Measurements from ENCODE around the gene CCL20.
"Not testable (repeated sequence)": the region's sequence is repeated elsewhere in the genome, so short reads cannot be mapped to it uniquely, and the experiment has no call there.

Gene CCL20

DNA sequence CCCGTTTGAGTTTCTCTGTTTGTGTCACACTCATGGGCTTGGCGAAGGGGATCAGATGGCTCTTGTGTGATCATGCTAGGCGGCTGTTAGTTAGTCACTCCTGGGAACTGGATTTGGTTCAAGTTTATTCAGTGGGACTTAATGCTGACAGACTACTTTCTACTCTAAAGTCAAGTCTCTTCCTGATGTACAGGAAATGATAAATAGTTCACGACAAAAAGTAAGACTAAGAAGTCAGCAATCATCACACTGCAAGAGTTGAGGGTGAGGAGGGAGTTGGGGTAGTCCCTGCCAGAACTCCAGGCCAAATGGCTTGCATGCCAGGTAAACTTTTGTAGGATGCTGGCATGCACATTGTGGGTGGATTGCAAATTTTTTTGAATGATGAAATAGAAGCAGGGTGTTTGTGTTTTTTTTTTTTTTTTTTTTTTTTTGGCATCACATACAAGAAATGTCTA, 25.1 kb upstream of the CCL20 start:
- Mint-ChIP-seq H3K36me3 (ENCODE audit: low read depth) (no peaks in the 10 kb centered on the region), H3K4me1 (ENCODE audit: low read depth) (peaks cover 6% of the 10 kb centered on the region), H3K4me3 (no peak overlapping the region), H3K27me3 (peaks cover 20% of the 10 kb centered on the region), H3K27ac (no peak overlapping the region), H3K9me3 (no peaks in the 10 kb centered on the region)
- DNase-seq: no peak

DNA sequence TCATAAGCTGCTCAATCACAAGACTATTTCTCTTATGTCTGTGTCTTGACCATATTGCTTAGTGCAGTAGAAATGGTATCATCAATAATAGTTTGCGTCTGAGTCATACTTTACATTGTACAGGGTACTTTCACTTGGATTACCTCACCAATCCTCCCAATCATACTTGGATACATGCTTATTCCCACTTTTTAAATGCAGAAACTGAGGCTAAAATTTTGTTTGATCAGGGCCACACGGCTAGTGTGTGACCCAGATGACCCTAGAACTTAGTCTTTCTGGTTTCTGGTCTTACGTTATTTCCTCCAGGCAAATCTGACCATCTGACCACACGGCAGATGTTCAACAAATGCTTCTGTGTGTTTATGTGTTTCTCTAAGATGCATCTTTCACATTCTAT, 23.8 kb upstream of the CCL20 start:
- no peak for DNase-seq
- H3K27me3 Mint-ChIP-seq: peaks cover 16% of the 10 kb centered on the region
- H3K27ac Mint-ChIP-seq: no peak overlapping the region
- H3K36me3 Mint-ChIP-seq (ENCODE audit: low read depth): no peaks in the 10 kb centered on the region
- no peaks in the 10 kb centered on the region for H3K4me1 Mint-ChIP-seq (ENCODE audit: low read depth)
- no peak overlapping the region for H3K4me3 Mint-ChIP-seq
- no peaks in the 10 kb centered on the region for H3K9me3 Mint-ChIP-seq

DNA sequence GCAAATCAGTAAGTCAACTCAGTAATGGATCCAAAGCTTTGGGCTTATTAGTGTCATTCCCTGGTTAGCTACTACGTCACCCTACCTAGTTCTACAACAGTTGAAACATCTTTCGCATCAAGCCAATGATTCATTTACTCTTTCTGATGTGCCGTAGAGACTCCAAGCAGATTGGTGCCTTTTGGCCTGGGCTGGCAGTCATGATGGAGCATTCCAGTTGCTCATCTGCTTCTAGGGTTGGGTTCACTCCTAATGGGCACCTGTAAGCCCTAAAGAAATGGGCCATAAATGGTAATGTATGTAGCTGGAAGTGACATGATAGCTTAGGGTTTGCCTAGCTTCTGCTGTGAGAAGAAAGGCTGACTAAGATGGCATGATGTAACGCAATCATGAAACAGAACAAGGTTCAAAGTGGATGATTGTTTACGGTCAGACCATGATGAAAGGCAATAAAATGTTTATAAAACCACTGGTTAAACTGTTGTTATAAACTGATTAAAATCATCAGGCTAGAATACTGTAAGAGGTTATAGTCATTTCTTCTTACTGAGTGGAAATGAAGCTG, 20.4 kb upstream of the CCL20 start:
- peaks cover 9% of the 10 kb centered on the region for H3K27me3 Mint-ChIP-seq
- H3K27ac Mint-ChIP-seq: no peak overlapping the region
- no peaks in the 10 kb centered on the region for H3K36me3 Mint-ChIP-seq (ENCODE audit: low read depth)
- H3K9me3 Mint-ChIP-seq: no peaks in the 10 kb centered on the region
- DNase-seq: no peak
- H3K4me1 Mint-ChIP-seq (ENCODE audit: low read depth): no peaks in the 10 kb centered on the region
- no peak overlapping the region for H3K4me3 Mint-ChIP-seq

DNA sequence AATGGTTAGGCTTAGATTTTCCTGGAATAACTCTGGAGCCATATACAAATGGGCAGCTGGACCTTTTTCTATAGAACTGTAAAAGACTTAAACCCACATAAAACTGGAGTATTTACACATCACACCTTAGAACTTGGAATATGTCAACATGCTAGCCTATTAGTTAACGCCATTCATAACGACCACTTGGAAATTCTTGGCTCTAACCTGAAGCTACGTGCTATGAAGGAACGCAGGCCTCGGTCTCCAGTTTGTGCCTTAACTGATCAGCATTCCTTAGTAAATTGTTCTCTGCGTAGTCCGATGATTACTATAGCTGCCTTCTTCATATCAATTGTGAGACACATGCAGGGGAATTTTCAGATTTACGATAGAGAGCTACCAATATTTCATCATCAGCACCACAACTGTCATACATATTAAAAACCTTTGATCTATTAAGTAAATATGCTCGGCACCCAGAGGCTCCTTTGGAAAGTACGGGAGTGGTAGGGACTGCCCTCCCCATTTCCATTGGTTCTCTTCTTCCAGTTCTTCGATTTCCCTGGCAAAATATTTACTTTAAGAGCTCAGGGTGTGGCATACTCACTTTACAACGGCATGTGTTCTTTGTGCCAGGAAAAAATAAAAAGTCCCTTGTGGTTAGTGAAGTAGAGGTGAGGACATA, 17.5 kb upstream of the CCL20 start:
- DNase-seq: no peak
- no peaks in the 10 kb centered on the region for H3K4me1 Mint-ChIP-seq (ENCODE audit: low read depth)
- H3K9me3 Mint-ChIP-seq: no peaks in the 10 kb centered on the region
- H3K27me3 Mint-ChIP-seq: peaks cover 4% of the 10 kb centered on the region
- H3K36me3 Mint-ChIP-seq (ENCODE audit: low read depth): no peaks in the 10 kb centered on the region
- no peak overlapping the region for H3K27ac Mint-ChIP-seq
- no peak overlapping the region for H3K4me3 Mint-ChIP-seq

DNA sequence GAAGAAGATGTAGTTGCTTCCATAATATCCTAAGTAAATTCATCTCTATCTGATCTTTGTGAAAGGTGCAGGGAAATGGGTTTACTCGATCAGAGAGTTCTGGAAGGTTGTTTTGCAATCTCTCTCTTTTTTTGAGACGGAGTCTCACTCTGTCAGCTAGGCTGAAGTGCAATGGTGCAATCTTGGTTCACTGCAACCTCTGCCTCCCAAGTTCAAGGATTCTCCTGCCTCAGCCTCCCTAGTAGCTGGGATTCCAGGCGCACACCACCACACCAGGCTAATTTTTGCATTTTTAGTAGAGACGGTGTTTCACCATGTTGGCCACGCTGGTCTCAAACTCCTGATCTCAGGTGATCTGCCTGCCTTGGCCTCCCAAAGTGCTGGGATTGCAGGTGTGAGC, 16.9 kb upstream of the CCL20 start:
- not testable (repeated sequence) for DNase-seq; H3K4me3 Mint-ChIP-seq; H3K9me3 Mint-ChIP-seq; H3K27ac Mint-ChIP-seq; H3K36me3 Mint-ChIP-seq (ENCODE audit: low read depth); H3K27me3 Mint-ChIP-seq; H3K4me1 Mint-ChIP-seq (ENCODE audit: low read depth)

DNA sequence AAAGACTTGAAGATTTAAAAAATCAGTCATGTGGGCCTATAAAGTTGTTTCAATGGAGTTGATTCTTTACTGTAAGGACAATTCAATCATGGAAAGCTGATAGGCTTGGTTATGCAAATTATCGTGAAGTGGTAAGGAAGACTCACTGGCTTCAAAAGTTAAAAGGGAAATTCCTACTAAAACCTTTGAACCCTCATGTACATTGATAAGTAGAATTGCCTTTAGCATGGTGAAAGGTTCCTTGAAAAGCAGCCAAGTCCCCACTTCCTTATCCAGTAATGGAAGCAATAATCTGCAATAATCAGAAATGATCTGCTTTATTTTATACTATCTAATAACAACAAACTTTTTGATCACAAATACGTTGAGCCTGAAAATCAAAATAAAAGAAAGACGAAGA, 14.4 kb upstream of the CCL20 start:
- Mint-ChIP-seq H3K9me3 (no peaks in the 10 kb centered on the region), H3K27ac (no peak overlapping the region), H3K36me3 (ENCODE audit: low read depth) (no peaks in the 10 kb centered on the region), H3K4me3 (no peak overlapping the region), H3K27me3 (peaks cover 6% of the 10 kb centered on the region), H3K4me1 (ENCODE audit: low read depth) (no peaks in the 10 kb centered on the region)
- no peak for DNase-seq

DNA sequence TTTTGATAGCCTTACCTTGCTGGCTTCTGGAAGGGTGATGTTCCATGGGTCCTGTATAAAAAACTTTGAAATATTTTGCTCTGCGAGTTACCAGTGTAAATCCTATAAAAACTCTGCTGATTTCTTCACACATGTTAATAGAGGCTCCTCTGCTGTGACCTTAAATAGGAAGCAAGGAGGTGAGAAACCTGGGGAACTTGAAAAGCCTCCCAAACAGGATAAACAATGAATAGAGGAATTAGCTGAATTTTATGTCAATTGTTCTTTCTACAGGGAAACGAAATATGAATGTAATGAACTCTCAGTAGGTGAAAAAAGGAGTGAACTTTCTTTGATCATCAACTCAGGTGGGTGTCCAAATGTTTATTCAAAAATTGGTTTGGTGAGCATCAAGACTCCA, 10.8 kb upstream of the CCL20 start:
- peaks cover 5% of the 10 kb centered on the region for H3K27me3 Mint-ChIP-seq
- H3K4me1 Mint-ChIP-seq (ENCODE audit: low read depth): peaks cover 10% of the 10 kb centered on the region
- DNase-seq: no peak
- no peaks in the 10 kb centered on the region for H3K9me3 Mint-ChIP-seq
- H3K27ac Mint-ChIP-seq: no peak overlapping the region
- no peak overlapping the region for H3K4me3 Mint-ChIP-seq
- H3K36me3 Mint-ChIP-seq (ENCODE audit: low read depth): no peaks in the 10 kb centered on the region

DNA sequence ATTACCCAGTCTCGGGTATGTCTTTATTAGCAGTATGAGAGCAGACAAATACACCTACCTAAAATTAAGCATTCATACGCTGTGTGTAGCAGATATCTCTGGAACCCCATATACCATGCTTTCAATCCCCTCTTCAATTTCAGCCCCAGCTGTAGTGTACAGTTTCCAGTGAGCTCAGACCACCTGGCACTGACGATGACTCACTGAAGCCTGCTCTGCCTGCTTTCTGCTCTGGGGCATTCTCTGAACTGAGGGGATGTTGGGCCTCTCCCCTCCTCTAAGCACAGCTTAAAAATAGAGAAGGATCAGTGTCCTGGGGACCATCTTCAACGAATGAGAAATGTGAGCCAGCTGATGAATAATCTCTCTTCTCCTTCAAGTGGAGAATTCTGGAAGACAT, 8.7 kb upstream of the CCL20 start:
- Mint-ChIP-seq H3K36me3 (ENCODE audit: low read depth) (no peaks in the 10 kb centered on the region), H3K4me3 (peak overlapping the region; percentile 67), H3K27me3 (peaks cover 5% of the 10 kb centered on the region), H3K4me1 (ENCODE audit: low read depth) (peaks cover 10% of the 10 kb centered on the region), H3K27ac (peak overlapping the region; percentile 78), H3K9me3 (no peaks in the 10 kb centered on the region)
- no peak for DNase-seq

DNA sequence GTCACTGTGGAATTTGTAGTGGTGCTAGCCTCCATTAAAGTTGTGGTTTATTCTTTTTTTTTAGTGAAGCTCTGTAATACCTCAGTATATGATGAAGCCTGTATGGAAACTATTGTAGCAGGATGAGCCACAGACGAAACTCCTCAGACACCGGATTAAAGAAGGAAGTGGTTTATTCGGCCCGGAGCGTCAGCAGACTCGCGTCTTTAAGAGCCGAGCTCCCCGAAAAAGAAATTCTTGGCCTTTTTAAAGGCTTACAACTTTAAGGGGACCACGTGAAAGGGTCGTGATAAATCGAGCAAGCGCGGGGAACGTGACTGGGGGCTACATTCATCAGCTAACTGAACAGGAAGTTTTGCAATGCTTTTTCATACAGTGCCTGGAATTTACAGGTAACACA, 8.1 kb upstream of the CCL20 start:
- peak overlapping the region; percentile 78 for H3K27ac Mint-ChIP-seq
- H3K9me3 Mint-ChIP-seq: no peaks in the 10 kb centered on the region
- no peak for DNase-seq
- peaks cover 5% of the 10 kb centered on the region for H3K27me3 Mint-ChIP-seq
- peaks cover 10% of the 10 kb centered on the region for H3K4me1 Mint-ChIP-seq (ENCODE audit: low read depth)
- H3K4me3 Mint-ChIP-seq: peak overlapping the region; percentile 67
- H3K36me3 Mint-ChIP-seq (ENCODE audit: low read depth): no peaks in the 10 kb centered on the region

DNA sequence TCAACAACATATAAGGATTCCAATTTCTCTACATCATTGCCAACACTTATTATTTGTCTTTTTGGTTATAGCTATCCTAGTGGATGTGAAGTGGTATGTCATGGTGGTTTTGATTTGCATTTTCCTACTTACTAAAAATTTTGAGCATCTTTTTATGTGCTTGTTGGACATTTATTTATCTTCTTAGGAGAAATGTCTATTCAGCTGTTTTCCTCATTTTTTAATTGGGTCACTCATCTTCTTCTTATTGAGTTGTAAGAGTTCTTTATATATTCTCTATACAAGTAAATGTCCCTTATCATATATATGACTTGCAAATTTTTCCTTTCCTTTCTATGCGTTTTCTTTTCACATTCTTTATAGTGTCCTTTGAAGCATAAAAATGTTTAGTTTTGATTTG, 4.7 kb upstream of the CCL20 start:
- H3K27ac Mint-ChIP-seq: no peak overlapping the region
- no peaks in the 10 kb centered on the region for H3K9me3 Mint-ChIP-seq
- H3K36me3 Mint-ChIP-seq (ENCODE audit: low read depth): no peaks in the 10 kb centered on the region
- H3K27me3 Mint-ChIP-seq: peaks cover 19% of the 10 kb centered on the region
- no peak overlapping the region for H3K4me3 Mint-ChIP-seq
- H3K4me1 Mint-ChIP-seq (ENCODE audit: low read depth): peaks cover 17% of the 10 kb centered on the region
- DNase-seq: no peak

DNA sequence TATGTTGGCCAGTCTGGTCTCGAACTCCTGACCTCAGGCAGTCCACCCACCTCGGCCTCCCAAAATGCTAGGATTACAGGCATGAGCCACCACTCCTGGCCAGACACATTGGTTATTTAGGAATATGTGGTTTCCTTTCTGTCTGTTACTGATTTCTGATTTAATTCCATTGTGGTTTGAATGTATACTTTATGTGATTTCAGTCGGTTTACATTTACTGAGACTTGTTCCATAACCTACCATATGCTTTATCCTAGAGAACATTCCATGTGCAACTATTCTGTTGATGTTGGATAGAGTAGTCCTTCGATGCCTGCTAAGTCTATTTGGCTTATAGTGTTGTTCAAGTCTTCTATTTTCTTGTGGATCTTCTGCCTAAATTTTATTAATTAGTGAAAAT, 1.6 kb upstream of the CCL20 start:
- H3K9me3 Mint-ChIP-seq: no peaks in the 10 kb centered on the region
- peaks cover 2% of the 10 kb centered on the region for H3K36me3 Mint-ChIP-seq (ENCODE audit: low read depth)
- DNase-seq: no peak
- H3K27me3 Mint-ChIP-seq: peaks cover 24% of the 10 kb centered on the region
- no peak overlapping the region for H3K4me3 Mint-ChIP-seq
- peaks cover 12% of the 10 kb centered on the region for H3K4me1 Mint-ChIP-seq (ENCODE audit: low read depth)
- peak overlapping the region; percentile 33 for H3K27ac Mint-ChIP-seq

DNA sequence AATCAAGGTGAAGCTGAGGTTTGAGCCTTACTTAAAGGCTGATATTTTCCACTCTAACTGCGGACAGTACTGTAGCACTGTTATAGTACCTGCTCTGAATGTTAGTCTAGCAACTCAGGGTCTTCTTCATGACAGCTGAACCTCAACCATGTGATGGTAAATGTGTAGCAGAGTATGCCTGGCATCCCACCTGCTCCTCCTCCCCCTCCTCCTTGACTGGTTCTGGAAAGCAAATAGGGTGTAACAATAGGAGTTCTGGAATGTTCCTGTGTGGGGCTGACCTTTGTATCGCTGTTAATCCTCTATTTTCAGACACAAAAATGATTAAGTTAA, 447 bp upstream of the CCL20 start:
- Mint-ChIP-seq H3K4me1 (ENCODE audit: low read depth) (peaks cover 22% of the 10 kb centered on the region), H3K27me3 (peaks cover 24% of the 10 kb centered on the region), H3K36me3 (ENCODE audit: low read depth) (peaks cover 2% of the 10 kb centered on the region), H3K27ac (peak overlapping the region; percentile 63), H3K9me3 (no peaks in the 10 kb centered on the region), H3K4me3 (no peak overlapping the region)
- no peak for DNase-seq

DNA sequence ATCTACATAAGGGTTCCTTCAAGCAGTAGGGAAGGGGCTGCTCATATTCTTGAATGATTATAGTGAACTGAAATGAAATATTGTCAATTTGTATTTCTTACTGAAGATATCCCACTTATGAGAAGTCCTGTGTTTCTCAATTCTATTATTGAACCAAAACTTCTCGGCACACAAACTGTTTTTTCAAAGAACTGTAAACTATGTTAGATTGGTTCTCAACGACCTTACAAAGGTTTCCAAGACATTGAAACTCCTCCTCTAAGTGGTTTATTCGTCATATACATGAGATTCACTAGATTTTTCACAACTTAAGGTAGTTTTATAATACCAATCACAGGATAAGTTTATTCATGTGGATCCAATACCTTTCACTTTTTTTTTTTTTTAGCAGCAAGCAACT, 1.4 kb downstream of the CCL20 start:
- Mint-ChIP-seq H3K4me1 (ENCODE audit: low read depth) (peaks cover 33% of the 10 kb centered on the region), H3K36me3 (ENCODE audit: low read depth) (peaks cover 2% of the 10 kb centered on the region), H3K27me3 (peaks cover 24% of the 10 kb centered on the region), H3K27ac (no peak overlapping the region), H3K4me3 (peak overlapping the region; percentile 45), H3K9me3 (no peaks in the 10 kb centered on the region)
- no peak for DNase-seq

DNA sequence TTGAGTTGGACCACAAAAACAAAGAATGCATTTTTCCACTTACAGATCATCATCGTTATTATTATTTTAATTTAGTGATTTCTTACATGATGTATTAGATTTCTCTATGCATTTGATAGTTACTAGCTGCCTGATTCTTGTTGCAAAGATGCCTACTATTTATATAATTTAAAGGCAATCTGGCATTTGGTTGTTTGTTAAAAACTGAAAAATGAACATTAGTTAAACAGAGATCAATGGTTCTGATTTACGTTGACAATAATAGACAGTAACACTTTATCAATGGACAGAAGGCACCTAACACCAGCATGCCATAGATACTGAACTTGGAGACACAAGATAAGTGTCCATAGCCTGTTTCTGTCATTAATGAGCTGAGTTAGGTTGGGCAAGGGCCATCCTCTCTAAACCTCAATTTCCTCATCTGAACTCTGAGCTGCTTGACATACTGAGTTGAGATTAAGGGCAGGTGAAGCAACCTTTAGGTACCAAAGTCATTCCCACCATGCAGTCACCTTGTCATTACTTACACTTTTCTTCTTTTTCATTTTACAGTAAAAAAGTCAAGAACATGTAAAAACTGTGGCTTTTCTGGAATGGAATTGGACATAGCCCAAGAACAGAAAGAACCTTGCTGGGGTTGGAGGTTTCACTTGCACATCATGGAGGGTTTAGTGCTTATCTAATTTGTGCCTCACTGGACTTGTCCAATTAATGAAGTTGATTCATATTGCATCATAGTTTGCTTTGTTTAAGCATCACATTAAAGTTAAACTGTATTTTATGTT, 3.1 kb downstream of the CCL20 start:
- no peak for DNase-seq
- Mint-ChIP-seq H3K4me3 (peak overlapping the region; percentile 35), H3K4me1 (ENCODE audit: low read depth) (peaks cover 37% of the 10 kb centered on the region), H3K27me3 (peaks cover 28% of the 10 kb centered on the region), H3K27ac (no peak overlapping the region), H3K9me3 (no peaks in the 10 kb centered on the region), H3K36me3 (ENCODE audit: low read depth) (peaks cover 2% of the 10 kb centered on the region)

DNA sequence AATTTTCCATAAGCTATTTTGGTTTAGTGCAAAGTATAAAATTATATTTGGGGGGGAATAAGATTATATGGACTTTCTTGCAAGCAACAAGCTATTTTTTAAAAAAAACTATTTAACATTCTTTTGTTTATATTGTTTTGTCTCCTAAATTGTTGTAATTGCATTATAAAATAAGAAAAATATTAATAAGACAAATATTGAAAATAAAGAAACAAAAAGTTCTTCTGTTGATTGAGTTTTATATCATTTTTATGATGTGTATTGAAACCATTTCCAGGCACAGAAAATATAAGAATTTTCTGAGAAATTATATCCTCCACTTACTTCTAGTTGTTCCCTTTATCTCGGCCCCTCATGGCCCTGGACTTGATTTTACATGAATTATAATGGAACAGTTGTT, 3.7 kb downstream of the CCL20 start:
- peak overlapping the region; percentile 95 for H3K27ac Mint-ChIP-seq
- no peak for DNase-seq
- H3K9me3 Mint-ChIP-seq: no peaks in the 10 kb centered on the region
- H3K4me1 Mint-ChIP-seq (ENCODE audit: low read depth): peaks cover 37% of the 10 kb centered on the region
- peaks cover 2% of the 10 kb centered on the region for H3K36me3 Mint-ChIP-seq (ENCODE audit: low read depth)
- H3K27me3 Mint-ChIP-seq: peaks cover 28% of the 10 kb centered on the region
- peak overlapping the region; percentile 35 for H3K4me3 Mint-ChIP-seq

Measured in activated T-cell treated with anti-CD3 and anti-CD28 coated beads, Interleukin-2, amount 50 U/mL, for 24 hours (primary cell).